ENCODE results near the gene KRTAP4-4.

DNA sequence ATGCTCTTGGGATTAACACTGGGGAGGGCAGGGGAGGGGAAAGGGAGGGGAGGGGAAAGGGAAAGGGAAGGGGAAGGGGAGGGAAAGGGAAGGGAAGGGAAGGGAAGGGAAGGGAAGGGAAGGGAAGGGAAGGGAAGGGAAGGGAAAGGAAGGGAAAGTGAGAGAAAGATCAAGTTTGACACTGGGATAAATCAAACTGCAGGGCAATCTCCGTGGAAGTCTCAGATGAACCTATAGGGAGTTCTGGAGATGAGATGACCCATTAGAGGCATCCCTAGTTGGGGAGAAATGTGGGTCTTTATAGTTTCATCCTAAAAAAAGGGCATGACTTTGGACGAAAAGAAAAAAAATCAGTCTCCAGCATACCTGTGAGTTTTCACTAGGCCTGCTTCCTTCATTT lies 38.8 kb downstream of the KRTAP4-4 start:
- TF ChIP-seq, protein P1, sequence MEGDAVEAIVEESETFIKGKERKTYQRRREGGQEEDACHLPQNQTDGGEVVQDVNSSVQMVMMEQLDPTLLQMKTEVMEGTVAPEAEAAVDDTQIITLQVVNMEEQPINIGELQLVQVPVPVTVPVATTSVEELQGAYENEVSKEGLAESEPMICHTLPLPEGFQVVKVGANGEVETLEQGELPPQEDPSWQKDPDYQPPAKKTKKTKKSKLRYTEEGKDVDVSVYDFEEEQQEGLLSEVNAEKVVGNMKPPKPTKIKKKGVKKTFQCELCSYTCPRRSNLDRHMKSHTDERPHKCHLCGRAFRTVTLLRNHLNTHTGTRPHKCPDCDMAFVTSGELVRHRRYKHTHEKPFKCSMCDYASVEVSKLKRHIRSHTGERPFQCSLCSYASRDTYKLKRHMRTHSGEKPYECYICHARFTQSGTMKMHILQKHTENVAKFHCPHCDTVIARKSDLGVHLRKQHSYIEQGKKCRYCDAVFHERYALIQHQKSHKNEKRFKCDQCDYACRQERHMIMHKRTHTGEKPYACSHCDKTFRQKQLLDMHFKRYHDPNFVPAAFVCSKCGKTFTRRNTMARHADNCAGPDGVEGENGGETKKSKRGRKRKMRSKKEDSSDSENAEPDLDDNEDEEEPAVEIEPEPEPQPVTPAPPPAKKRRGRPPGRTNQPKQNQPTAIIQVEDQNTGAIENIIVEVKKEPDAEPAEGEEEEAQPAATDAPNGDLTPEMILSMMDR (IDR thresholded peaks at IDR 0.05) = no peak
- no peak for TF ChIP-seq EP300 (IDR thresholded peaks at IDR 0.05)
